Cardiac muscle cell (in vitro differentiated cells and primary cell): ENCODE measurements around the gene GADD45B. TPM values are rescaled to one million over a fixed set of nuclear protein-coding genes. Genes with fewer than 3 reads are reported as not detected.
"Not testable (repeated sequence)": the region's sequence is repeated elsewhere in the genome, so short reads cannot be mapped to it uniquely, and the experiment has no call there.

Experiments
- DNase-seq, 2 donors: peaks; one replicate each; pipeline versions ENCODE4 v3.0.0 to v3.0.0-alpha.2; 2010 to 2017; ENCODE audit warnings: low read depth in 1 of 2, low spot score in 1 of 2
- H3K27ac ChIP-seq: fragments of 200-600 bp; sonication (generic); 2 replicates; pipeline ENCODE4 v1.5.1; 2016
- H3K27me3 ChIP-seq: fragments of 200-600 bp; sonication (generic); 2 replicates; pipeline ENCODE4 v1.6.0; 2016; ENCODE audit warnings: control low read depth
- H3K36me3 ChIP-seq: fragments of 200-600 bp; sonication (generic); 2 replicates; pipeline ENCODE4 v1.5.1; 2016; ENCODE audit warnings: control low read depth
- H3K4me1 ChIP-seq: fragments of 200-600 bp; sonication (generic); 2 replicates; pipeline ENCODE4 v1.8.1; 2017; ENCODE audit warnings: low read depth, mild to moderate bottlenecking, mixed run types
- H3K4me3 ChIP-seq: fragments of 200-600 bp; sonication (generic); 2 replicates; pipeline ENCODE4 v1.5.1; 2016; ENCODE audit warnings: mild to moderate bottlenecking
- H3K9me3 ChIP-seq: fragments of 200-600 bp; sonication (generic); 2 replicates; pipeline ENCODE4 v1.5.1; 2017; ENCODE audit warnings: low read depth, mild to moderate bottlenecking, control low read depth
- polyA plus RNA-seq: library from polyadenylated mRNA; unstranded; fragments of >200 nt; fragmentation: Nextera tagmentation; extraction: Ambion mirVana; gene quantifications from 2 replicates; pipeline ENCODE4 v1.2.1, GENCODE V29; 2016
- total RNA-seq: library from RNA; depleted of rRNA; stranded (reverse); fragments of >200 nt; gene quantifications from 2 replicates; pipeline ENCODE4 v1.2.3, GENCODE V29; 2016
- TF ChIP-seq, protein P1 (sequence below): IDR thresholded peaks from 2 replicates; pipeline ENCODE4 v1.5.1; 2012; ENCODE audit warnings: low read depth, mild to moderate bottlenecking, low read length

The GADD45B gene
- total and polyA plus RNA-seq, 2 experiments from 2014 or later: 30.5 to 75.2 TPM

GRCh38 chr19:2461751-2462634, 13.9 kb upstream of the GADD45B start:
- no peak overlapping the region for H3K27ac ChIP-seq
- no peaks in the 10 kb centered on the region for H3K4me1 ChIP-seq
- H3K27me3 ChIP-seq: no peaks in the 10 kb centered on the region
- TF ChIP-seq, protein P1, sequence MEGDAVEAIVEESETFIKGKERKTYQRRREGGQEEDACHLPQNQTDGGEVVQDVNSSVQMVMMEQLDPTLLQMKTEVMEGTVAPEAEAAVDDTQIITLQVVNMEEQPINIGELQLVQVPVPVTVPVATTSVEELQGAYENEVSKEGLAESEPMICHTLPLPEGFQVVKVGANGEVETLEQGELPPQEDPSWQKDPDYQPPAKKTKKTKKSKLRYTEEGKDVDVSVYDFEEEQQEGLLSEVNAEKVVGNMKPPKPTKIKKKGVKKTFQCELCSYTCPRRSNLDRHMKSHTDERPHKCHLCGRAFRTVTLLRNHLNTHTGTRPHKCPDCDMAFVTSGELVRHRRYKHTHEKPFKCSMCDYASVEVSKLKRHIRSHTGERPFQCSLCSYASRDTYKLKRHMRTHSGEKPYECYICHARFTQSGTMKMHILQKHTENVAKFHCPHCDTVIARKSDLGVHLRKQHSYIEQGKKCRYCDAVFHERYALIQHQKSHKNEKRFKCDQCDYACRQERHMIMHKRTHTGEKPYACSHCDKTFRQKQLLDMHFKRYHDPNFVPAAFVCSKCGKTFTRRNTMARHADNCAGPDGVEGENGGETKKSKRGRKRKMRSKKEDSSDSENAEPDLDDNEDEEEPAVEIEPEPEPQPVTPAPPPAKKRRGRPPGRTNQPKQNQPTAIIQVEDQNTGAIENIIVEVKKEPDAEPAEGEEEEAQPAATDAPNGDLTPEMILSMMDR: peak; percentile 18
- H3K9me3 ChIP-seq: no peaks in the 10 kb centered on the region
- no peaks in the 10 kb centered on the region for H3K36me3 ChIP-seq
- H3K4me3 ChIP-seq: peak overlapping the region; percentile 28
- DNase-seq: peak; percentile 48 to 71

DNA sequence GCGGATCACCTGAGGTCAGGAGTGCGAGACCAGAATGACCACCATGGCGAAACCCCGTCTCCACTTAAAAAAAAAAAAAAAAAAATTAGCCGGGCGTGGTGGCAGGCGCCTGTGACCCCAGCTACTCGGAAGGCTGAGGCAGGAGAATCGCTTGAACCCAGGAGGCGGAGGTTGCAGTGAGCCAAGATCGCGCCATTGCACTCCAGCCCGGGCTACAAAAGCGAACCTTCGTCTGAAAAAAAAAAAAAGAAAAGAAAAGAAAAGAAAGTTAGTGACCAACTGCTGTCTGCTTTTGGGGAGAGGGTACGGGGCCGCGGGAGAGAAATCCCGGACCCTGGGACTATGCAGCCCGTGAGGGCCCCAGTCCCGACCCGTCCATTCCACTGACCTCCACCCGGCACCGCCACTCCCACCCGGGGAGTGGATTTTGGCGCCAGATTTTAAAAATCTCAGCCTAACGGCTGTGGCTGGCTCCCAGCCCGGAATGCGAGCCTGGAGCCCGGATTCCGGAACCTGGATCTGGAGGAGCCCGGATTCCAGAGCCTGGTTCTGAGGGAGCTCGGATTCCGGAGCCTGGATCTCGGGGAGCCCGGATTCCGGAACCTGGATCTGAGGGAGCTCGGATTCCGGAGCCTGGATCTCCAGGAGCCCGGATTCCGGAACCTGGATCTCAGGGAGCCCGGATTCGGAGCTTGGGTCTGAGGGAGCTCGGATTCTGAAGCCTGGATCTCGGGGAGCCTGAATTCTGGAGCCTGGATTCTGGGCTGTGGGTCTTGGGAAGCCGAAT, 13.1 kb upstream of the GADD45B start:
- Histone ChIP-seq H3K4me3 (peak overlapping the region; percentile 28), H3K27me3 (no peaks in the 10 kb centered on the region), H3K36me3 (no peaks in the 10 kb centered on the region), H3K27ac (peak overlapping the region; percentile 63), H3K4me1 (no peaks in the 10 kb centered on the region), H3K9me3 (no peaks in the 10 kb centered on the region)
- DNase-seq: peak; percentile 94 to 98
- TF ChIP-seq, protein P1: no peak

GRCh38 chr19:2463694-2464093, 12.2 kb upstream of the GADD45B start:
- not testable (repeated sequence) for H3K36me3 ChIP-seq, H3K4me1 ChIP-seq, H3K9me3 ChIP-seq, DNase-seq, H3K27me3 ChIP-seq, H3K4me3 ChIP-seq, H3K27ac ChIP-seq

GRCh38 chr19:2464389-2464788, 11.5 kb upstream of the GADD45B start:
- DNase-seq: peak in 1 of 2 donors; percentile 10
- Histone ChIP-seq H3K36me3 (no peaks in the 10 kb centered on the region), H3K4me3 (no peak overlapping the region), H3K9me3 (no peaks in the 10 kb centered on the region), H3K27ac (peak overlapping the region; percentile 9), H3K4me1 (no peaks in the 10 kb centered on the region), H3K27me3 (no peaks in the 10 kb centered on the region)
- TF ChIP-seq, protein P1: no peak

DNA sequence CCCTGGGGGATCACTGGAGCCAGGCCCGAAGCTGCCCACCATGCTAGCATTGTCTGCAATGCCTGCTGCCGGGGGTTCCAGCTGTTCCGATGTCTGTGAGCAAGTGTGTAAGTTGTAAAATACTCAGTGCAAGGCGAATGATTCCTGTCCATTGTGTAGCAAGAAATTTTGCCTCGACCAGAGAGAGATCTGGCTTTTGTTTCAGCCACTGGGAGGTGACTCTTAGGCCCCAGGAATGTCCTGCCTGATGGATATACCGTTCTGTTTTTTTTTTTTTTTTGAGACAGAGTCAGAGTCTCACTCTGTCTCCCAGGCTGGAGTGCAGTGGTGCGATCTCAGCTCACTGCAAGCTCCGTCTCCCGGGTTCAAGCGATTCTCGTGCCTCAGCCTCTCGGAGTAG, 7.3 kb upstream of the GADD45B start:
- Histone ChIP-seq H3K27me3 (no peaks in the 10 kb centered on the region), H3K9me3 (no peaks in the 10 kb centered on the region), H3K36me3 (no peaks in the 10 kb centered on the region), H3K27ac (no peak overlapping the region), H3K4me1 (no peaks in the 10 kb centered on the region), H3K4me3 (no peak overlapping the region)
- TF ChIP-seq, protein P1: no peak
- DNase-seq: no peak
